Measurements from ENCODE around the gene FRMPD1. TPM values are rescaled to one million over a fixed set of nuclear protein-coding genes. Genes with fewer than 3 reads are reported as not detected.
"Not testable (repeated sequence)": the region's sequence is repeated elsewhere in the genome, so short reads cannot be mapped to it uniquely, and the experiment has no call there.

Gene FRMPD1, protein sequence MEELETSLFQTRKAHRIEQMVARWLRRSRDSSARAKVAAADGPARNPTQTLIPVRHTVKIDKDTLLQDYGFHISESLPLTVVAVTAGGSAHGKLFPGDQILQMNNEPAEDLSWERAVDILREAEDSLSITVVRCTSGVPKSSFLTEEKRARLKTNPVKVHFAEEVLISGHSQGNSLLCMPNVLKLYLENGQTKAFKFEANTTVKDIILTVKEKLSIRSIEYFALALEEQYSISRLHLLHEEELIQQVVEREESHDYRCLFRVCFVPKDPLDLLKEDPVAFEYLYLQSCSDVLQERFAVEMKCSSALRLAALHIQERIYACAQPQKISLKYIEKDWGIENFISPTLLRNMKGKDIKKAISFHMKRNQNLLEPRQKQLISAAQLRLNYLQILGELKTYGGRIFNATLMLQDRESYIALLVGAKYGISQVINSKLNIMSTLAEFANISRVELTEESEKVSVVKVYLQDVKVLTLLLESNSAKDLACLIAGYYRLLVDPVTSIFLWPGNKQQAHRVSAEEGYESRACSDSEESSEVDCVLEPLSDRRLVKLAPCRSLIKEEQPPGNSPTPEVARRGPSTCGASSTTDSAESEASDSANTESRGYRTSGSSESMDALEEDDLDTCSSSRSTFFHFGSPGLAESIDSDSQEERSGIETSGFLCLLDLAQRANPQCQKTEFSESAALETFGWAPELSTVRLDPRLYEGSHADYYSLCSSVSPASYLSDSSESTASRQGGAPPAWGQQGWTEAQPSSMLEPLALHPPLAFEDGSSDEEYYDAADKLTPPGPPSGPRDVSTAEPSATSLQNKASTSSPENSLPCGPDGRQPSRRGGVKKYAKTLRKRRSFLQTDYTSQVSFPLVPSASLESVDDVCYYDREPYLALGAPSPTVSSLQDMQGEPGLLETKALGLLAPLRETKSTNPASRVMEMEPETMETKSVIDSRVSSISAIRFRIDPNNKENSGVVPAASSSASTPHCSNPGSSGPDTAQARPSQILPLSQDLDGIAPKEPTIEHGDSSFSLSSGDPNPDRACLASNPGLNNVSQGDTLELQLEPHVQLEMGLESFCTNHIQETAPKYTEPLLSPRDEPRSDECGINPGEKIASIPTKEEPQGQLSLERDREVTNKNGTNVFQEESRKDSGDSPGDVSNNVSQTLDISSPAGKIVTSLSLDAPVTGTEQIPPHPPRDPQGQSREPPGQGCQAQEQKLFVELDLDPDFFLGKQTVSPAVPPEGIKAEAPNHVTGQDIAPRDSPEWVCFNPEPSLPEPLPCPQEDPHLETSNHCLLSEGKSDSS (N-terminal part only)
- 8.4 and 15.5 TPM in 2 replicates for total RNA-seq
- 4.5 TPM for polyA plus RNA-seq (2012)

DNA sequence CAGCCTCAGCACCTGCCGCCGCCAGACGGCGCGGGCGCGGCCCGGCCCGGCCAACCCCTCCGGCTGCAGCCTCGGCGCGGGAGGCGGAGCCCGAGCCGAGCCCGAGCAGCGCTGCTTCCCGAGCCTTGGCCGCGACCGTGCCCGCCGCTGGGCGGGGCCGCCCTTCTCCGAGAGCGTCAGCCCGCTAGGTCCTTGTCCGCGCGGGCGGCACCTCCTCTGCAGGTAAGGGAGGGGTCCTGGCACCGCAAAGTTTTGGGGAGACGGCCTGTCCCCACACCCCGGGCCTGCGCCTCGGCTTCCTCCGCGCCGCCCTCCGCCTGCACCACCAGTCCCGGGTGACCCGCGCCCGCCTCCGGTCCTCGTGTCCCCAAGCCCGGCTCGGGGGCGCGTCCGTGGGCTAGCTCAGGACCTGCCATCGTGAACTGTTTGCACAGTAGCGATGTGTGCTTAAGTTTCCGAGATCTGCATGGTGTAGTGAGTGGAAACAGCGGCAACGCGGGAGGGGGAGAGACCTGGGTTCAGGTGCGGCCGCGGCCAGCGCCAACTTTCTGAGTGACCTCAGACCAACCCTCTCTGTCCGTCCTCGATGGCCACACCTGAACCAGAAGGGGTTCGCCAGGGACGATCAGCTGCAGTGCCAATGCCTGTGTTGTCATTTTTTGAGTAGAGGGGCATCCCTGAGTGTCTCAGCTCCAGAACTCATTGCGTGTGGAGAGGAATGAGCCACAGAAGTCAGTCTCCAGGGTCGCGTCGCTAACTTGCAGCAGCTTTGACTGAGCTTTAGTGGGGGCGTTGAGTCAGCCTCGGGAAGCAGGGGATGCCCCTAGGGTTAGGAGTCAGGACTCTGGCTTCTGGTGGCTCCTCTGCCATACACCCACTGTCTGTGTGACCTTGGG lies at the start of gene FRMPD1:
Gene FRMPD1, plus strand, starts transcription at position 82 of the 896 bp plus-strand sequence. CDS start 41,688 bp downstream, outside the sequence.
- peak; percentile 75 for DNase-seq (ENCODE audit: low read depth)

DNA sequence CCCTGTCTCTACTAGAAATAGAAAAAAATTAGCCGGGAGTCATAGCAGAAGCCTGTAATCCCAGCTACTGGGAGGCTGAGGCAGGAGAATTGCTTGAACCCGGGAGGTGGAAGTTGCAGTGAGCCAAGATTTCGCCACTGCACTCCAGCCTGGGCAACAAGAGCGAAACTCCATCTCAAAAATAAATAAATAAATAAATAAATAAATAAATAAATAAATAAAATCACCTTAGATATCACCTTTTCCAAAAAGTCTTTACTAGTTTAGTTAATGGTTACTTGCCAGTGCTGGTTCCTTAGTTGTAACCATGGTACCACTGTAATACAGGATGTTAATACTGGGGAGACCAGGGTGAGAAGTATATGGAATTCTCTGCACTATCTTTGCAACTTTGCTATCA lies 48.7 kb upstream of the FRMPD1 start:
- DNase-seq (ENCODE audit: low read depth), result not testable (repeated sequence)

DNA sequence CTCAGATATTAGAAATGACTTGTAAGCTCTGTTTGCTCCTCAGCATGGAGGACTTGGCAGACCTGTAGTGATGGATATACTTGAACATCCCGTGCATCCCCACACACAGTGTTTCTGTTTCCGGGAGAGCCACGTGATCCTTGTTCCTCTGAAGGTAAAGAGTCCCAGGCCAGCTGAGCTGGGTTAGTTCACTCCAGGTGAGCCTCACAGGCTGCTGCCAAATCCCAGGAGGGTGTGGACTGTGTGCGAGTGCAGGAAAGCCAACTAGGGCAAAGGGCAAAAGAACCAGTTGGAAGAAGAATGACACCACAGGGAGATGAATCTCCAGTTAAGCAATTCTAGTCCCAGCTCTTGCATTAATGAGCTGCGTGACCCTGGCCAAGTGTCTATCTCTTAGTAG lies 47.9 kb upstream of the FRMPD1 start:
- no peak for DNase-seq (ENCODE audit: low read depth)

DNA sequence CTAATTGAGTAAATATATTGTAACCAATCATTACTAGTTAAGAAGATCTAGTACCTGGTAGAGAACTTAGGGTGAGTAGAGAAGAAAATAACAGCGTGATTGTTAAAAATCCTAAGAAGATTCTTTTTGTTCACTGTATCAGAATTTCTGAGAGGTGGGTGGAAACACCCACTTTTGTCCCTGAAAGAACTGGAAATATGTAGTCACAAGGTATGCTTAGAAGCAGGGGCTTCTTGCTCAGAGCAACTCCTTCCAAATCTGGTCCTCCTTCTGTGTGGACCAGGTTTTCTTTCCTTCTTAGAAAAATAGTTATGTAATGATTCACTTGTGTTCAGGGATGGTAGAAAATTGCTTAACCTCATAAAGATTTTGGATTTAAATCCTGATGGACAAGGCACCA lies 46.5 kb upstream of the FRMPD1 start:
- no peak for DNase-seq (ENCODE audit: low read depth)

DNA sequence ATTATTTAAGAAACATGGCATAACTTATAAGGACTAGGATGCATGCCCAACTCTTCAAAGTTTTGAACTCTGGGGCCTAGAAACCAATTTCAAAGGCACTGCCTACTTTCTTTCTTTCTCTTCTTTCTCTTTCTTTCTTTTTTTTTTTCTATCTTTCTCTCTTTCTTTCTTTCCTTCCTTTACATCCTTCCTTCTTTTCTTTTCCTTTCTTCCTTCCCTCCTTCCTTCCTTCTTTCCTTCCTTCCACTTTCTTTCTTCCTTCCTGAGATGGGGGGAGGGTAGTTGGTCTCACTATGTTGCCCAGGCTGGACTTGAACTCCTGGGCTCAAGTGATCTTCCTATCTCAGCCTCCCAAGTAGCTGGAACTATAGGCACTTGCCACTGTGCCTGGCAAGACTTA lies 42.5 kb upstream of the FRMPD1 start:
- no peak for DNase-seq (ENCODE audit: low read depth)

DNA sequence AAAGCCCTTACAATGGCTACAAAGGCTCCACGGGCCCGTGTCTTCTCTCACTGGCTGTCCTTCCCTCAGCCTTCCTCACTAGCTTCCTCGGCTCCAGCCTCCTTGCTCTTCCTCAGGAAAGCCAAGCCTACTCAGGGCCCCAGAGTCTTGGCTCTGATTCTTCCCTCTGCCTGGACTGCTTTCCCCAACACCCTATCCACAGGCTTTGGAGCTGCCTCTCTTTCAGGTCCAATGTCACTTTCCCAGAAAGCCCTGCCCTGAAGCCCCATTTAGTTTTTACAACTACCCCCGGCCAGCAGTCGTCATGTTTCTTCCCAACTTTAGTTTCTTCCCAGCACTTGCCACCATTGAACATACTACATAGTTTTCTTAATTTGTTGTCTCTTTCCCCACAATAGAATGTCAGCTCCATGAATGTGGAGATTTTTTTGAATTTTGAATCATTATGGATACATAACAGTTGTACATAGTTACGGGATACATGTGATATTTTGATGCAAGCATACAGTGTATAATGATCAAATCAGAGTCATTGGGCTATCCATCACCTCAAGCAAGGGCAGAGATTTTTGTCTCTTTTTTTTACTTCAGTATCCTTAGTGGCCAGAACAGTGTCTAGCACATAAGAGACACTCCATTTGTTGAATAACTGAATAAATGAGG lies 40.9 kb upstream of the FRMPD1 start:
- DNase-seq (ENCODE audit: low read depth), result no peak

DNA sequence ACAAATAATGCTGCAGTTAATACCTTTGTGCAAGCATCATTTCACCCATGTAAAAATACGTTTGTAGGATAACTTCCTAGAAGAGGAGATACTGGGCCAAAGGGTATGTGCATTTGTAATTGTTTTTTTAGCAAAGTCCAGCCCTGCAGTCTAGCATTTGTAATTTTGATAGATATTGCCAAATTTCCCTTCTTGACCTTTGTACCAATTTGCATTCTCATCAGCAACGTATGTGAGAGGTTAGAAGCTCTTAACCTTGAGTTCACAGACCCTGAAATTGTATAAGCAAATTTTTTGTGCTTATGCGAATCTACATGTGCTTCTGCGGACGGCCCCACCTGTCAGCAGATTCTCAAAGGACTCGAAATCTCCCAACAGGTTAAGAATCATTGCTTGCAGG lies 39.7 kb upstream of the FRMPD1 start:
- no peak for DNase-seq (ENCODE audit: low read depth)

DNA sequence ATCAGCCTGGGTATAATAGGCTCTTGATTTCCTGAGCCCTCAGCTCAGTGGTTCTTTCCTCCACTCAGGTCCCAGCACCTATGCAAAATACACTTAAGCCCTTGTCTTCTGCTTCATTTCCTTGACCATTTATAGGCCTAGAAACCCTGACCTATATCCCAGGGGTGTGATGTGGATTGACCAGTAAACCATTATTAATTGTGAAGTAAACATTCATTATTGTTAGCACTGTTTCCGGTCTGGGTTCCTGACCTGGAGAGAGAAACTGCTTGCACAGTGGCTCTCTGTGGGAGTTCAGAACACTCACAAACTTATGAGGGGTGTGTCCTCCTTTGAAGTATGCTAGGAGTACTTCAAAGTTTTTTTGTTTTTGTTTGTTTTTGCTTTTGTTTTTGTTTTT lies 38.8 kb upstream of the FRMPD1 start:
- no peak for DNase-seq (ENCODE audit: low read depth)

DNA sequence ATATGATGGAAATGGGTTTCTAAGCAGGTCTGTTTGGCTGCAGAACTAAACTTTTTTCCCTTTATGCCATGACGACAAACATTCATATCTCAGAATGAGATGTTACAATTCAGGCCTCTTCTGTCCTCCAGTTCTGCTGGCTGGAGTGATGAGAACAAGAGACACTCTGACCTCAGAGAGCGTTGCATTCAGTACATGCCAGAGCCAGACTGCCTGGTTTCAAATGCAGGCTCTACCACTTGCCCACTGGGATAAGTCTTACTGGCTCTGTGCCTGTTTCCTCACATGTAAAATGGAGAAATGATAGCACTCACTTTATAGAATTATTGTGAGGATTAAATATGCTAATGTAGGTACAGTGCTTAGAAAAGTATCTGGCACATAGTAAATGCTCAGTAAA lies 33.6 kb upstream of the FRMPD1 start:
- peak; percentile 55 for DNase-seq (ENCODE audit: low read depth)

DNA sequence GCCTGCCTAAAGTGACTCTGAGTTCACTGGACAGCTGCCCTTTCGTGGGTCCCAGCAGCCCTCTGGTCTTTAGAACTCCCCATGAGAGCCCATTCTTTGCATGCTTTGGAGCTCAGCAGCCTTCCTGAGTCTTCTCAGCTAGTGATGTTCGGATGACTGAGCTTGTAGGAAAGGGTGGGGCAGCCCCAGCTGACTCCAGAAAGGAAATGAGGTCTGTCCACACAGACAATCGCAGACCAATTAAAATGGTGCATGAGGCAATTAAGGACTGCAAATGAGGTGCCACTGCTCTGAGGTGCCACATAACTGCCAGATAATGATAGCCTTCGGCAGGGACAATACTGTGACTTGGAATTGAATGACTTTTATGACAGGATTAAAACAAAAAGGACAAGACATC lies 32.9 kb upstream of the FRMPD1 start:
- DNase-seq (ENCODE audit: low read depth), result peak; percentile 91

DNA sequence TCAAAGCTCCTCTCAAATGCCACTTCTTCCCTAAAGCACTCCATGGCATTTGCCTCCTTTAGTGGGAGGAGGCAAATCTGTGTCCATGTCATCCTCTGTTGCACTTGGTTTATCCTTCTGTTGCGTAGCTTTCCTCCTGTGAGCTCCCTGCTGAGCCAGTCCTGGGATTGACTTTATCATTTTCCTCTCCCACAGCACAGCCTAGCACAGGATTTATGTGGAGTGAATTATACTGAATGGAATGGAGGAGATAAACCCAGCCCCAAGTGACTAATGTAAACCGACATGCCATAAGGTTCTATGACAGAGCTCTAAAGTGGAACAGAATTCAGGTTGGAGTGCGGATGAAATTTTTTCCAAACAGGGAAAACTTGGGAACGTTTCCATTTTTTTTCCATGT lies 31.9 kb upstream of the FRMPD1 start:
- DNase-seq (ENCODE audit: low read depth), result peak; percentile 68

DNA sequence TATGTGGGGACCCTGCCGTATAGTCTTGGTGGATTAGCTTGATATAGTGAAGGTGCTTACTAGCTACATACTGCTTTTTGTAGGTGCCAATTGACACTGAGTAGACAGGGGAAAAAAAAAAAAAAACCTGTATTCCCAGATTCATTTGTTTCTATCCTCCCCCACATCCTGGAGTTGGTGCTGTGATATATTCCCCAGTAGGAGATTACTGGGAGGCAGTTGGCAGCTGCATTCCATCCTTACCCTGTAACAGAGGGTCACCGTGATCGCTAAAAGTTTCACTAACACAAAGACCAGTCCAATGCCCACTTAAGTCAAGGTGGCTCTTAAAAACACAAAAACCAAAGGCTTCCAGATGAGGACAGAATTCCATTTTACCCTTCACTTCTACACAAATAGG lies 30.9 kb upstream of the FRMPD1 start:
- DNase-seq (ENCODE audit: low read depth), result peak; percentile 23

DNA sequence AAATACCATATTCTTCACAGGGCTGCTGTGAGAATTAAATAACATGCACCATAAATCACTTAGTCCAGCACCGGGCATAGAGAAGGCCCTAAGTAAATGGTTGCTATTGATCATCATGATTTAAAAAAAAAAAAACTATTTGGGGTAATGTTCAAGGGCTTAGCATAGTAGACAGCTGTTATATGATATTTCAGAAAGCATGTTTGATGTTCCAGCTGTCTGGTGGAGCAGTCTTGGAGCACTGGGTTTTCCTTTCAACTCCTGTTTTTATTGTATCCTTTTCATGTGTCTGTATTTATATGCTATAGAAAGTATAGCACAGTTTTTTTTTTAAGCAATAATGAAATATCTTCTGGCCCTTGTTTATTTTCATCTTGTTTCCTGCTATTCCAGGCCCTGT lies 30.4 kb upstream of the FRMPD1 start:
- DNase-seq (ENCODE audit: low read depth), result peak; percentile 15

DNA sequence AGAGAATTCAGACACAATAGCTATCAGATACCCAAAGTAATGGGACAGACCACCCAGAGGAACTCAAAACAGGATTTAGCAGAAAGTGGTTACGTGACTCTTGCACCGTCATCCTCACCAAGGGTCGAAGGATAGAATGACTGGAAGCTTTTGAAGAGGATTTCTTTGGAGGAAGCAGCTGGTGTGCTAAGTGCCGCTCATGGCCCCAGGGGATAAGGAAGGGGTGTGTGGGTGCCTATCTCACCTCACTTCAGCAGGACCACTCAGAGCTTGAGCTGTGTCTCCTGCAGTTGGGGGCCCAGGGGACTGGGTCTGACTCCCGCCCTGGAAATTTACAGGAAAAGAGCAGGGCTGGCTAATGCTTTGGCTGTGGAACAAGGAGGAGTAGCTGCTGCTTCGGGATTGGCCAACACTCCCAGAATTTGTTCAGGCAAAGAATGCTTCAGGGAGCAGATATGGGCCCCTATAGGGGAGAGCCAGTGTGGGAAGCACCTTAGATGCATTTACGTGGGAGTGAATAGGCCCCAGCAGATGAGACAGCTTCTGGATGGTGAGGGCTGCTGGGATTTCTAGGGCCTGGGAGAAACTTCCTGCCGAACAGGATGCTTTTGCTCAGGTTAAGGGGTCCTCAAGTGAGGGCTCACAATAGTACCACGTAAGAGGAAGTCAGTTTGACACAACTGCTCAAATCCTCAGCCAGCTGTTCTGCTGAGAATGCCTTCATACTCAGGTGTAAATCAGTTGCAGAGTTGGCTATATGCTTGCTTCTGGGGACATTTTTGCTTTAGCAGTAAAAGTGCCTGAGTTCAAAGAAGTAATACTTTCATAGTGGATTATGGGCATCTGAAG lies 29.3 kb upstream of the FRMPD1 start:
- no peak for DNase-seq (ENCODE audit: low read depth)

DNA sequence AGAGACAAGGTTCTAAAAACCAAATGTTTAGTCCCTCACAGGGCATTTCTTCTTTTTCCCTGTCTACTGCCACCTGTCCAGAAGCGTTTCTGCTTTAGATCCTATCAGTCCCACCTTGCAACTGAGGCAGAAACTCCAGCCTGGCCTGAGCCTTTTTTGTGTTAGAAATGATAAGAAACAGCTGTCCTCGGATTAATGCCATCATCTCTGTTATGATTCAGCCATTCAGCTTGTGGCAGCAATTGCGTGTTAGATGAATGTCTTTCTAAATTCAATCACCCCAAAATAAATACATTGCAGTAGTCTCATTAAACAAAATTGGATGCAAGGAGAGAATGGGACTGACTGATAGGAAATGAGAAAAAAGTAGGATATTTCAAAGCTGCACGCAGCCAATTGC lies 28.3 kb upstream of the FRMPD1 start:
- no peak for DNase-seq (ENCODE audit: low read depth)

DNA sequence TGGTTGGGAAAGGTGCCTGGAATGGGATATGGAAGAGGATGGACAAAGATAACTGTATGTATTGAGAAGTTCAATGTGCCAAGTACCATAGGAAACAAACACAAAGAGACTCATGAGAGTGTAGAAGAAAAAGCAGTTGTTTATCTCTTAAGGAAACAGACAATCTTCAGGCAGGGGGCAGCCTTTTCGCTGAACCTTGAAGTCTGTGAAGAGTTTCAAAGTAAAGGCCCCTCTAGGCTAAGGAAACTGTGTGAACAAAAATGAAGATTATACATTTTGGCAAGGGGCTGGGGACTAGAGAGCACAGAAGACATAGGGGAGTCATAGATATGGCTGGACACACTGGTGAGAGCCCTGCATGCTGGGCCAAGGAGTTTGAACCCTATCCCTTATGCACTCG lies 27.5 kb upstream of the FRMPD1 start:
- DNase-seq (ENCODE audit: low read depth), result no peak

DNA sequence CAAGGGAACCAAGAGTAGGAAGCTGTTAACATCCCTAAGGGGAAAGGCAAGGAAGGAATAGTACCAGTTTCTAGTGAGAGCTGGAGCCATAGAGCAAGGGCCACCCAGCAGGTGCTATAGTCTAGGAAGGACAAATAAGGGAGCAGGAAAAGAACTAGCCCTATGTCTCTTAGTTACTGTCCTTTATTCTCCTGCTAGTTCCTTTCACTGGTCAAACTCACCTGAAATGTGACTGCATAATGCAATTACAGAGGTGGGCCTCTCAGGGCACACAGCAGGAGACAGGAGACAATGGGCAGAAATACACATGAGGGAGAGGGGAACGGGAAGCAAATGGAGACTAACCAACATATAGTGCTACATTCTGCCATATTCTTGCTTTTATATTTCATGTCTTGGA lies 26.7 kb upstream of the FRMPD1 start:
- no peak for DNase-seq (ENCODE audit: low read depth)

DNA sequence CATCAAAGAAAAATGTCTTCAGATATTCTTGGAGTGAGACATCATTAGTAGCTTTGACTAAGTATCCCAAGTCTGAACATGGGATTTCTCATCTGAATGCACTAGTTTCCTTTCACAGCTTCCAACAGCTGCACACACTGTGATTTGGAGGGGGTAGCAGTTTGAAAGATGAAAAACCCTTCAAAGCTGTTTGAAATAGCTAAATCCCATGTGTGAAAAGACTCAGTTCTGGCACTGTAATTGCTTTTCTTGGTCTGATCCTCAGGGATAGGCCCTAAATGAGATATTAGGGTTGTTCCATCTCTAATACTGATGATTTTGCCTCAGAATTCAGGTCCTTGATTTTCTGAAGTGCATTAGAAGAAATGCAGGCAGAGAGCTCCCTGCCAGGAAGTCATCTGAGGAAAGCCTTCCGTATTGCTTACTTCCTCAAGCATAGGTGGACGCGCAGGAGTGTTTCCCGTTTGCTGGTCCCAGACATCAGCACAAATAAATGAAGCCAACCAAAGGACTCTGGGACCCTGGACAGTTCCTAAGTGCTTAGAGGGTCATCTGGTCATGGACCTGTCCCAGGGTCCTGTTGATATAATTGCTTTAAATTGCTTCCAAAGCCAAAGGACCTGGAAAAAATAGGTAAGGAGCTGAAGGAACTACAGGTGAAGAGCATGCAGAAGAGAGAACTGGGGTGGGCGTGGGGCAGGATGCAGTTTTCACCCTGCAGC lies 25.6 kb upstream of the FRMPD1 start:
- no peak for DNase-seq (ENCODE audit: low read depth)

Measured in myocyte (in vitro differentiated cells).